Stimulated activated CD4-positive, alpha-beta T cell treated with anti-CD3 and anti-CD28 coated beads, Interleukin-2, amount 100 ng/mL, for 4 hours (primary cell): ENCODE data around the gene CAPN2.

ENCODE experiments used
- DNase-seq: peaks from one replicate; pipeline ENCODE4 v3.0.0-alpha.2; 2020; ENCODE audit warnings: low read depth

The CAPN2 gene

GRCh38 chr1:223702735-223703667 lies 9.3 kb upstream of the CAPN2 start:
- no peak for DNase-seq

- no peak for DNase-seq
These were observed 8.7 kb upstream of the CAPN2 start for GRCh38 chr1:223703668-223704013.

- no peak for DNase-seq
These were observed 7.1 kb upstream of the CAPN2 start for GRCh38 chr1:223704921-223705878.

- DNase-seq = no peak
These were observed 6.0 kb upstream of the CAPN2 start for GRCh38 chr1:223706077-223706973.

GRCh38 chr1:223707256-223708000 lies 4.9 kb upstream of the CAPN2 start:
- no peak for DNase-seq

GRCh38 chr1:223708001-223708359 lies 4.4 kb upstream of the CAPN2 start:
- no peak for DNase-seq

- no peak for DNase-seq
These were observed 3.6 kb upstream of the CAPN2 start for GRCh38 chr1:223708651-223709268.

- no peak for DNase-seq
These were observed 2.7 kb upstream of the CAPN2 start for GRCh38 chr1:223709598-223709997.

- no peak for DNase-seq
These were observed 1.9 kb upstream of the CAPN2 start for GRCh38 chr1:223710179-223711133.

- DNase-seq = no peak
These were observed 1.2 kb upstream of the CAPN2 start for GRCh38 chr1:223711173-223711572.

GRCh38 chr1:223711747-223712193 lies 569 bp upstream of the CAPN2 start:
- no peak for DNase-seq

- no peak for DNase-seq
These were observed 623 bp downstream of the CAPN2 start for GRCh38 chr1:223712850-223713474.

- DNase-seq = no peak
These were observed 1.4 kb downstream of the CAPN2 start for GRCh38 chr1:223713546-223714420.

- DNase-seq = no peak
These were observed 2.0 kb downstream of the CAPN2 start for GRCh38 chr1:223714421-223714724.

GRCh38 chr1:223714849-223715603 lies 2.7 kb downstream of the CAPN2 start:
- DNase-seq = no peak

- DNase-seq = no peak
These were observed 3.3 kb downstream of the CAPN2 start for GRCh38 chr1:223715604-223716172.

- no peak for DNase-seq
These were observed 4.0 kb downstream of the CAPN2 start for GRCh38 chr1:223716302-223716862.
